Skeletal muscle tissue (tissue), 4 donors: ENCODE measurements around the gene HK1. TPM values are rescaled to one million over a fixed set of nuclear protein-coding genes. Genes with fewer than 3 reads are reported as not detected.

Experiments used
- H3K27ac ChIP-seq: one replicate; pipeline ENCODE4 v1.7.0; 2013; ENCODE audit warnings: mild to moderate bottlenecking, low read depth, low read length, inconsistent platforms
- H3K27me3 ChIP-seq, 3 donors: one replicate each; pipeline ENCODE4 v1.7.0; 2013; ENCODE audit warnings: low read length in 3 of 3; ENCODE audit not compliant: control insufficient read depth in 3 of 3, insufficient read depth in 3 of 3
- H3K36me3 ChIP-seq, 3 donors: one replicate each; pipeline ENCODE4 v1.7.0; 2013; ENCODE audit warnings: low read length in 3 of 3; ENCODE audit not compliant: control insufficient read depth in 3 of 3, insufficient read depth in 3 of 3
- H3K4me1 ChIP-seq, 3 donors: one replicate each; pipeline ENCODE4 v1.7.0; 2013; ENCODE audit warnings: low read length in 3 of 3, mild to moderate bottlenecking in 3 of 3; ENCODE audit not compliant: control insufficient read depth in 3 of 3, insufficient read depth in 3 of 3
- H3K4me3 ChIP-seq, 3 donors: one replicate each; pipeline ENCODE4 v1.7.0; 2013; ENCODE audit warnings: low read length in 3 of 3
- H3K9ac ChIP-seq, 3 donors: one replicate each; pipeline ENCODE4 v1.7.0; 2013; ENCODE audit warnings: low read length in 3 of 3, mild to moderate bottlenecking in 3 of 3, moderate library complexity in 2 of 3, low read depth in 1 of 3
- H3K9me3 ChIP-seq, 3 donors: one replicate each; pipeline ENCODE4 v1.7.0; 2013; ENCODE audit warnings: low read length in 3 of 3; ENCODE audit not compliant: control insufficient read depth in 3 of 3
- total RNA-seq: library from RNA; depleted of rRNA; stranded (reverse); fragments of >200 nt; gene quantifications from one replicate; pipeline ENCODE4 v1.2.3, GENCODE V29; 2014
- donor health status: Osteomylitis.

The HK1 gene
- 32.4 TPM for total RNA-seq

GRCh38 chr10:69278446-69278963 lies at the start of gene HK1:
TSS of gene HK1 (plus strand) at chr10:69278496.
- H3K4me1 ChIP-seq: peaks cover 0 to 3% (median 0%) of the 10 kb centered on the region in 3 donors
- H3K36me3 ChIP-seq: no peaks in the 10 kb centered on the region
- no peaks in the 10 kb centered on the region for H3K27me3 ChIP-seq
- no peak within 1 kb of the TSS for H3K9ac ChIP-seq
- H3K4me3 ChIP-seq: no peak within 1 kb of the TSS
- H3K27ac ChIP-seq: no peak within 1 kb of the TSS
- H3K9me3 ChIP-seq: no peaks in the 10 kb centered on the region

- no peaks in the 10 kb centered on the region for H3K9me3 ChIP-seq
- peaks cover 3 to 12% (median 7%) of the 10 kb centered on the region in 3 donors for H3K4me1 ChIP-seq
- peaks cover 0 to 3% (median 0%) of the 10 kb centered on the region in 3 donors for H3K27me3 ChIP-seq
- no peak overlapping the region for H3K27ac ChIP-seq
- peak overlapping the region in 2 of 3 donors; percentile 22 to 23 for H3K4me3 ChIP-seq
- H3K9ac ChIP-seq: no peak overlapping the region
- H3K36me3 ChIP-seq: no peaks in the 10 kb centered on the region
These were observed 48.7 kb upstream of the HK1 start for GRCh38 chr10:69229616-69229916.

GRCh38 chr10:69230128-69230527 lies 48.2 kb upstream of the HK1 start:
- Histone ChIP-seq H3K27me3 (peaks cover 0 to 3% (median 0%) of the 10 kb centered on the region in 3 donors), H3K4me1 (peaks cover 3 to 12% (median 7%) of the 10 kb centered on the region in 3 donors), H3K9ac (no peak overlapping the region), H3K4me3 (no peak overlapping the region), H3K9me3 (no peaks in the 10 kb centered on the region), H3K36me3 (no peaks in the 10 kb centered on the region), H3K27ac (no peak overlapping the region)

GRCh38 chr10:69232252-69232651 lies 46.0 kb upstream of the HK1 start:
- no peaks in the 10 kb centered on the region for H3K36me3 ChIP-seq
- no peak overlapping the region for H3K9ac ChIP-seq
- no peak overlapping the region for H3K4me3 ChIP-seq
- no peak overlapping the region for H3K27ac ChIP-seq
- H3K4me1 ChIP-seq: peaks cover 0 to 12% (median 4%) of the 10 kb centered on the region in 3 donors
- peaks cover 0 to 3% (median 0%) of the 10 kb centered on the region in 3 donors for H3K27me3 ChIP-seq
- no peaks in the 10 kb centered on the region for H3K9me3 ChIP-seq

- Histone ChIP-seq H3K27me3 (peaks cover 0 to 3% (median 0%) of the 10 kb centered on the region in 3 donors), H3K9ac (no peak overlapping the region), H3K27ac (no peak overlapping the region), H3K4me3 (no peak overlapping the region), H3K4me1 (peaks cover 0 to 12% (median 7%) of the 10 kb centered on the region in 3 donors), H3K36me3 (no peaks in the 10 kb centered on the region), H3K9me3 (no peaks in the 10 kb centered on the region)
These were observed 45.4 kb upstream of the HK1 start for GRCh38 chr10:69232736-69233480.

GRCh38 chr10:69234447-69234846 lies 43.8 kb upstream of the HK1 start:
- Histone ChIP-seq H3K9me3 (no peaks in the 10 kb centered on the region), H3K36me3 (no peaks in the 10 kb centered on the region), H3K4me3 (no peak overlapping the region)

GRCh38 chr10:69237528-69238159 lies 40.7 kb upstream of the HK1 start:
- Histone ChIP-seq H3K4me3 (no peak overlapping the region), H3K4me1 (peaks cover 0 to 4% (median 3%) of the 10 kb centered on the region in 3 donors)

More at GRCh38 chr10:69234447-69234846, 43.8 kb upstream of the HK1 start:
- H3K4me1 ChIP-seq: peaks cover 0 to 5% (median 2%) of the 10 kb centered on the region in 3 donors
- H3K27ac ChIP-seq: no peak overlapping the region
- peaks cover 0 to 3% (median 0%) of the 10 kb centered on the region in 3 donors for H3K27me3 ChIP-seq
- no peak overlapping the region for H3K9ac ChIP-seq

GRCh38 chr10:69239136-69239535 lies 39.2 kb upstream of the HK1 start:
- H3K4me1 ChIP-seq: peaks cover 0 to 4% (median 3%) of the 10 kb centered on the region in 3 donors
- no peak overlapping the region for H3K4me3 ChIP-seq
- H3K9ac ChIP-seq: no peak overlapping the region
- H3K36me3 ChIP-seq: no peaks in the 10 kb centered on the region
- H3K9me3 ChIP-seq: no peaks in the 10 kb centered on the region
- no peaks in the 10 kb centered on the region for H3K27me3 ChIP-seq
- no peak overlapping the region for H3K27ac ChIP-seq

More at GRCh38 chr10:69237528-69238159, 40.7 kb upstream of the HK1 start:
- H3K27me3 ChIP-seq: no peaks in the 10 kb centered on the region
- H3K9me3 ChIP-seq: no peaks in the 10 kb centered on the region
- H3K36me3 ChIP-seq: no peaks in the 10 kb centered on the region
- no peak overlapping the region for H3K27ac ChIP-seq
- no peak overlapping the region for H3K9ac ChIP-seq

GRCh38 chr10:69239816-69240434 lies 38.4 kb upstream of the HK1 start:
- H3K27me3 ChIP-seq: no peaks in the 10 kb centered on the region
- H3K9me3 ChIP-seq: no peaks in the 10 kb centered on the region
- peaks cover 0 to 4% (median 3%) of the 10 kb centered on the region in 3 donors for H3K4me1 ChIP-seq
- H3K4me3 ChIP-seq: no peak overlapping the region
- no peak overlapping the region for H3K9ac ChIP-seq
- H3K36me3 ChIP-seq: no peaks in the 10 kb centered on the region
- H3K27ac ChIP-seq: no peak overlapping the region

- no peaks in the 10 kb centered on the region for H3K36me3 ChIP-seq
- H3K27ac ChIP-seq: no peak overlapping the region
- H3K27me3 ChIP-seq: no peaks in the 10 kb centered on the region
- H3K4me1 ChIP-seq: peaks cover 0 to 4% (median 3%) of the 10 kb centered on the region in 3 donors
- H3K9me3 ChIP-seq: no peaks in the 10 kb centered on the region
- H3K4me3 ChIP-seq: no peak overlapping the region
- H3K9ac ChIP-seq: no peak overlapping the region
These were observed 37.8 kb upstream of the HK1 start for GRCh38 chr10:69240455-69240854.
